ENCODE results near the gene ZSWIM4. TPM values are rescaled to one million over a fixed set of nuclear protein-coding genes. Genes with fewer than 3 reads are reported as not detected.
"Not testable (repeated sequence)": the region's sequence is repeated elsewhere in the genome, so short reads cannot be mapped to it uniquely, and the experiment has no call there.

ZSWIM4 gene
- total RNA-seq, 1 donor: 12.1 TPM

GRCh38 chr19:13849991-13850909, 55.0 kb downstream of the ZSWIM4 start:
- H3K4me3 ChIP-seq (ENCODE audit: low read depth, low read length): peak overlapping the region; percentile 44
- TF ChIP-seq CTCF (IDR thresholded peaks at IDR 0.05; ENCODE audit: insufficient read depth, low read depth, low read length): no peak
- DNase-seq (ENCODE audit: low read depth): peak; percentile 79

- H3K4me3 ChIP-seq (ENCODE audit: low read depth, low read length): peak overlapping the region; percentile 44
- no peak for TF ChIP-seq CTCF (IDR thresholded peaks at IDR 0.05; ENCODE audit: insufficient read depth, low read depth, low read length)
Observed at GRCh38 chr19:13850910-13851733, 55.9 kb downstream of the ZSWIM4 start.

GRCh38 chr19:13851734-13852114, 56.5 kb downstream of the ZSWIM4 start:
- not testable (repeated sequence) for H3K4me3 ChIP-seq (ENCODE audit: low read depth, low read length); DNase-seq (ENCODE audit: low read depth)

More at GRCh38 chr19:13850910-13851733, 55.9 kb downstream of the ZSWIM4 start:
- peak; percentile 94 for DNase-seq (ENCODE audit: low read depth)

- not testable (repeated sequence) for DNase-seq (ENCODE audit: low read depth); H3K4me3 ChIP-seq (ENCODE audit: low read depth, low read length)
Observed at GRCh38 chr19:13852171-13852707, 57.0 kb downstream of the ZSWIM4 start.

GRCh38 chr19:13856497-13856896, 61.3 kb downstream of the ZSWIM4 start:
- H3K4me3 ChIP-seq (ENCODE audit: low read depth, low read length): no peak overlapping the region
- no peak for TF ChIP-seq CTCF (IDR thresholded peaks at IDR 0.05; ENCODE audit: insufficient read depth, low read depth, low read length)
- DNase-seq (ENCODE audit: low read depth): no peak

- no peak for TF ChIP-seq CTCF (IDR thresholded peaks at IDR 0.05; ENCODE audit: insufficient read depth, low read depth, low read length)
- peak; percentile 36 for DNase-seq (ENCODE audit: low read depth)
- H3K4me3 ChIP-seq (ENCODE audit: low read depth, low read length): no peak overlapping the region
Observed at GRCh38 chr19:13859361-13859880, 64.2 kb downstream of the ZSWIM4 start.

- no peak overlapping the region for H3K4me3 ChIP-seq (ENCODE audit: low read depth, low read length)
- no peak for TF ChIP-seq CTCF (IDR thresholded peaks at IDR 0.05; ENCODE audit: insufficient read depth, low read depth, low read length)
- DNase-seq (ENCODE audit: low read depth): no peak
Observed at GRCh38 chr19:13860679-13861391, 65.6 kb downstream of the ZSWIM4 start.
